HG02938 (cell line): ENCODE measurements around the gene ADGRF5.

Experiments
- ATAC-seq: cut with Tn5 transposase; IDR thresholded peaks from one replicate; pipeline ENCODE4 v1.9.1; 2021; ENCODE audit warnings: mild to moderate bottlenecking, moderate library complexity; ENCODE audit not compliant: unreplicated experiment

Gene ADGRF5

GRCh38 chr6:46828939-46829338 is 92.8 kb downstream of the ADGRF5 start:
- no peak for ATAC-seq

GRCh38 chr6:46821458-46821881 is 100.3 kb downstream of the ADGRF5 start:
- no peak for ATAC-seq

- ATAC-seq, result no peak
Measured at GRCh38 chr6:46819561-46819960, 102.2 kb downstream of the ADGRF5 start.

- no peak for ATAC-seq
Measured at GRCh38 chr6:46816626-46817025, 105.1 kb downstream of the ADGRF5 start.

- ATAC-seq, result no peak
Measured at GRCh38 chr6:46815130-46815529, 106.6 kb downstream of the ADGRF5 start.

- ATAC-seq, result no peak
Measured at GRCh38 chr6:46808806-46809205, 112.9 kb downstream of the ADGRF5 start.
